ENCODE measurements around the gene KRT74. TPM values are rescaled to one million over a fixed set of nuclear protein-coding genes. Genes with fewer than 3 reads are reported as not detected.

Gene KRT74
- total RNA-seq, 1 donor from 2014 or later = not detected

GRCh38 chr12:52581066-52581465, 7.4 kb upstream of the KRT74 start:
- no peaks in the 10 kb centered on the region for H3K4me1 Mint-ChIP-seq (ENCODE audit: low read depth)
- no peak overlapping the region for H3K27ac Mint-ChIP-seq (ENCODE audit: unreplicated experiment)
- H3K4me3 Mint-ChIP-seq (ENCODE audit: unreplicated experiment) = no peak overlapping the region
- peak; percentile 46 for DNase-seq (ENCODE audit: low spot score)
- H3K36me3 Mint-ChIP-seq (ENCODE audit: low read depth) = no peaks in the 10 kb centered on the region
- no peak for TF ChIP-seq CTCF (IDR thresholded peaks at IDR 0.05)
- no peaks in the 10 kb centered on the region for H3K9me3 Mint-ChIP-seq (ENCODE audit: low read depth)
- H3K27me3 Mint-ChIP-seq (ENCODE audit: low read depth) = peaks cover 38% of the 10 kb centered on the region

- H3K4me3 Mint-ChIP-seq (ENCODE audit: unreplicated experiment) = no peak overlapping the region
- H3K27ac Mint-ChIP-seq (ENCODE audit: unreplicated experiment) = no peak overlapping the region
- DNase-seq (ENCODE audit: low spot score) = peak; percentile 57
- H3K27me3 Mint-ChIP-seq (ENCODE audit: low read depth) = peaks cover 41% of the 10 kb centered on the region
- H3K4me1 Mint-ChIP-seq (ENCODE audit: low read depth) = no peaks in the 10 kb centered on the region
- TF ChIP-seq CTCF (IDR thresholded peaks at IDR 0.05) = no peak
- H3K9me3 Mint-ChIP-seq (ENCODE audit: low read depth) = no peaks in the 10 kb centered on the region
- no peaks in the 10 kb centered on the region for H3K36me3 Mint-ChIP-seq (ENCODE audit: low read depth)
Observed at GRCh38 chr12:52580496-52580895, 6.9 kb upstream of the KRT74 start.

GRCh38 chr12:52579468-52580465, 6.1 kb upstream of the KRT74 start:
- Mint-ChIP-seq H3K27ac (ENCODE audit: unreplicated experiment) (no peak overlapping the region), H3K4me3 (ENCODE audit: unreplicated experiment) (no peak overlapping the region), H3K36me3 (ENCODE audit: low read depth) (no peaks in the 10 kb centered on the region), H3K4me1 (ENCODE audit: low read depth) (no peaks in the 10 kb centered on the region), H3K27me3 (ENCODE audit: low read depth) (peaks cover 42% of the 10 kb centered on the region), H3K9me3 (ENCODE audit: low read depth) (no peaks in the 10 kb centered on the region)
- DNase-seq (ENCODE audit: low spot score) = no peak
- TF ChIP-seq CTCF (IDR thresholded peaks at IDR 0.05) = no peak

- Mint-ChIP-seq H3K4me1 (ENCODE audit: low read depth) (no peaks in the 10 kb centered on the region), H3K4me3 (ENCODE audit: unreplicated experiment) (no peak overlapping the region), H3K27me3 (ENCODE audit: low read depth) (peaks cover 50% of the 10 kb centered on the region), H3K9me3 (ENCODE audit: low read depth) (no peaks in the 10 kb centered on the region), H3K36me3 (ENCODE audit: low read depth) (no peaks in the 10 kb centered on the region), H3K27ac (ENCODE audit: unreplicated experiment) (no peak overlapping the region)
- DNase-seq (ENCODE audit: low spot score) = no peak
- no peak for TF ChIP-seq CTCF (IDR thresholded peaks at IDR 0.05)
Observed at GRCh38 chr12:52578469-52578868, 4.8 kb upstream of the KRT74 start.

- H3K27me3 Mint-ChIP-seq (ENCODE audit: low read depth) = peaks cover 61% of the 10 kb centered on the region
Observed at GRCh38 chr12:52577316-52577715, 3.7 kb upstream of the KRT74 start.

More at GRCh38 chr12:52577316-52577715, 3.7 kb upstream of the KRT74 start:
- Mint-ChIP-seq H3K4me3 (ENCODE audit: unreplicated experiment) (no peak overlapping the region), H3K36me3 (ENCODE audit: low read depth) (no peaks in the 10 kb centered on the region), H3K9me3 (ENCODE audit: low read depth) (no peaks in the 10 kb centered on the region), H3K4me1 (ENCODE audit: low read depth) (no peaks in the 10 kb centered on the region), H3K27ac (ENCODE audit: unreplicated experiment) (no peak overlapping the region)
- DNase-seq (ENCODE audit: low spot score) = peak; percentile 59
- no peak for TF ChIP-seq CTCF (IDR thresholded peaks at IDR 0.05)

Measured in chondrocyte (in vitro differentiated cells).